DMS79 treated with DMSO at 0.1 percent for 48 hours (cell line): ENCODE results near the gene TAMALIN.

Source experiments
- DNase-seq: peaks from one replicate; lab custom pipeline; 2025; lab: John Stamatoyannopoulos, UW

Gene TAMALIN

GRCh38 chr12:52014567-52015530 is 8.1 kb downstream of the TAMALIN start:
- DNase-seq = no peak

- no peak for DNase-seq
Measured at GRCh38 chr12:52015532-52016041, 8.8 kb downstream of the TAMALIN start.

DNA sequence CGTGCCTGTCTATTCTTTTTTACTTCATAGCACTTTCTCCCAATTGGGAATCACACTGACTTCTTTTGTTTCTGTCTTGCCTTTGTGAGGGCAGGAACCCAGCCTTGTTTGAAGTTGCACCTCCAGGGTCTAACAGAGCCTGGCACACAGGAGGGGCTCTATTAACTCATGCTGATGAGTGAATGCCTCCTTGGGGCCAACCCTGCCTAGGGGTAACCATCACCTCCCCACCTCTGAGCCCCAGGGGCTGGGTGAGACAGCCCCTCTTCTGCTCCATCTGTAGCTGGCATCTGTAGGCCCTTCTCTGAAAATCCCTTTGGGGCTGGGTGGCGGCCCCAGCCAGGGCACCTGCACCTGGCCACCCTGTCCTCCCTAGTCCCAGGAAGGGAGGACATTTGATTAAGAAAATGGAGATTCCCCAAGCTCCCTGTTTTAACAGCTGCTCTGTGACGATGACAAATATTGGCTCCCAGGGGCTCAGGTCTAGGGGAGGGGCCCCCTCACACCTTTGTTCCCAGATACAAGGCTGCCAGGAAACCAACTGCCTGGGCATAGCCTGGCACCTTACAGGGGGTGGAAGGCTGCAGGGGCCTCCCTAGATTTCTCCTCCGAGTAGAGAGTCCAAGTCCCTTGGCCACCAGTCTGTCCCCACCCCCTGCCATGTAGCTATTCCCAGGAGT is 11.8 kb downstream of the TAMALIN start:
- DNase-seq = no peak

- DNase-seq = no peak
Measured at GRCh38 chr12:52019113-52019770, 12.5 kb downstream of the TAMALIN start.

- DNase-seq = peak; percentile 8
Measured at GRCh38 chr12:52020539-52021336, 14.0 kb downstream of the TAMALIN start.

DNA sequence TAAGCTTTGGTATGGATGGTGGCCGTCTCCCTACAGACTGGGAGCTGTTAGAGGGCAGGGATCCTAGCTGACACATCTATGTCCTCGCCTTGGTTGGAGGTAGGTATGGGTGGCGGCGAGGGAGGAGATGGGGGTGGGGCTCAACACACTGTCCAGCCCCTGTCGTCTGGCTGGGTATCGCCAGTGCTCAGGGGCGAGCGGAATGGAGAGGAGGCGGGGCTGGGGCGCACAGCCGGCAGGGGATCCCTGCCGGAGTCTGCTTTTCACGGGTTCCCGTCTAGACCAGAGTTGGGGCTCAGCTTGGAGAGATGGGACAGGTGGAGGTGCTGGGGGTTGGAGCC is 16.1 kb downstream of the TAMALIN start:
- no peak for DNase-seq

GRCh38 chr12:52023182-52023975 is 16.6 kb downstream of the TAMALIN start:
- DNase-seq = no peak

DNA sequence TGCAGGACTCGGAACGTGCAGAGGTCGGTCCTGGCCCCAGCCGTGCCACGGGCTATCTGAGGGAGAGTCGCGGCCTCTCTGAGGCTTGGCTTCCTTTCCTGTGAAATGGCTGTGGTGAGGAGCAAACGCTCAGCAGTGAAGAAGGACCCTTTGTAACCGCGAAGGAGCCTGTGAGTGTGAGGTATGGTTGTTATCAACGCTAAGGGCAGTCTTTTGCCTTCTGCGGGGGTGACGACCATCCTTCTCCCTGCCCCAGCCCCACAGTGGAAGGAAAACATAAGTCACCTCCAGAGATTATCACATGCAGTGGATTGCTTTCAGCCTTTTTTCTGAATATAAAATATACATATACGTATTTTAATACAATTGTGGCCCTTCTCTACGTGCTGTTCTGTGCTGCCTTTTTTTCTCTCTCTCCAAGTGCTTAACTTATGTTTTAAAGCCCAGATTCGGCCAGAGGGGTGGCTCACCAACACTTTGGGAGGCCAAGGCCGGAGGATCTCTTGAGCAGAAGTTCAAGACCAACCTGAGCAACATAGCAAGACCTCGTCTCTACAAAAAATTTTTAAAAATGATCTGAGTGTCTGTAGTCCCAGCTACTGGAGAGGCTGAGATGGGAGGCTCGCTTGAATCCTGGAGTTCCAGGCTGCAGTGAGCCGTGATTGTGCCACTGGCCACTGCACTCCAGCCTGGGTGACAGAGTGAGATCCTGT is 17.4 kb downstream of the TAMALIN start:
- peak; percentile 12 for DNase-seq

- DNase-seq = no peak
Measured at GRCh38 chr12:52024845-52025230, 18.1 kb downstream of the TAMALIN start.

DNA sequence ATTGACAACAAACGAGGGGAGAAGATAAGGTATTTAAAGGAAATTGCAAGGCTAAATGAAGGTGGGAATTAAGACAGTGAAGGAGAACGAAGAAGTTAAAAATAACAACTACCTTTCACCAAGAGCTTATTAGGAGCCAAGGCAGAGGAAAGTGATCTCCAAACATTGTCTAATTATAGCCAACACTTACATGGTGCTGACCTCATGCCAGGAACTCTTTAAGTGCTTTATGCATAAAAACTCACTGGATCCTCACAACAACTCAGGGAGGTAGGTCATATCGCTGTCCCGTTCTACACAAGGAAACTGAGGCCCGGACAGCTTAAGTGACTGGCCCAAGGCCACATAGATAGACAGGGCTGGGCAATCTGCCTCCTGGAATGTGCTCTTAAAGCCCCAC is 19.5 kb downstream of the TAMALIN start:
- DNase-seq = no peak

- no peak for DNase-seq
Measured at GRCh38 chr12:52027085-52027843, 20.5 kb downstream of the TAMALIN start.

- peak; percentile 28 for DNase-seq
Measured at GRCh38 chr12:52029685-52030084, 22.9 kb downstream of the TAMALIN start.

DNA sequence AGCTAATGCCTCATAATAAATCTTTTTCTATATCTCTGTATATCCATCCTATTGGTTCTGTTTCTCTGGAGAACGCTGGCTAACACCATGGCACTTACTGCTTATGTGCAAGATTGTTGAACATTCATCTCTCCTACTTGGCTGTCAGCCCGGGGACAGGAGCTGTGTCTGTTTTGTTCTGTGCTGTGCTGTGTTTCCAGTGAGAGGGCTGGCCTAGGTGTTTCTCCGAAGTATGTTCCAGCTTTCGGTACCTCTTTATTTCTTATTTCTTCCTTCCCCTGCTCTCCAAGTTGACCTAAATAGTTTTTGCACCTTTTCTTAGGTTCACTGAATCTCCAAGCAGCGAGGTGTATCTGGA is 25.7 kb downstream of the TAMALIN start:
- DNase-seq = peak; percentile 16

DNA sequence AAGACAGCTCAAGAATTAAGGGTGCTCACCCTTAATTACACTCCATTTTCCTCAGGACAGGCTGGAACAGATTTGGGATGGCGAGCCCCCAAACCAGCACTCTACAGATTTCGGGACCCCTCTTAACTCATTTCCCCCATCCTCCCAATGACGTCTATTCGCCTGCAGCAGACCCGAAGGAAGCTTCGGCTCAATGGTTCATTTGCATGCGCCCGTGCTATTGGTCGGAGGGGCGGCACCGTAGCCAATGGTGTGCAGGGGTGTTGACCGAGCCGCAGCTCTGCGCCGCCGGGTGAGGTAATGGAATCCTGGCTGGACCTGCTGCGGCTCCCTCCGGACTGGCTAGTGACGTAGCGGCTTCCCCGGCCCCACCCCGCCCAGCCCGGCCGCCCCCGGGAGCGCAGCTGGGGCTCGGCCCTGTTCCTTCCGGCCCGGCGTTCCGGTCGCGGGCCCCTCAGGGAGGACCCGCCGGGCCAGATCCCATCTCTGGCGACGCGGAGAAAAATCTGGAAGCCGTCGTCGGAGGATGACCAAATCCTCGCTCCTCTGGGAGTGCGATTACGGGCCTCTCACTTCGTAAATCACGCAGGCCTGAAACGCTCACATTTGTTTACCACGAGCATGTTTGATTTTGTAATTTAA is 26.2 kb downstream of the TAMALIN start:
- peak; percentile 79 for DNase-seq

GRCh38 chr12:52033446-52034140 is 26.8 kb downstream of the TAMALIN start:
- DNase-seq = no peak

DNA sequence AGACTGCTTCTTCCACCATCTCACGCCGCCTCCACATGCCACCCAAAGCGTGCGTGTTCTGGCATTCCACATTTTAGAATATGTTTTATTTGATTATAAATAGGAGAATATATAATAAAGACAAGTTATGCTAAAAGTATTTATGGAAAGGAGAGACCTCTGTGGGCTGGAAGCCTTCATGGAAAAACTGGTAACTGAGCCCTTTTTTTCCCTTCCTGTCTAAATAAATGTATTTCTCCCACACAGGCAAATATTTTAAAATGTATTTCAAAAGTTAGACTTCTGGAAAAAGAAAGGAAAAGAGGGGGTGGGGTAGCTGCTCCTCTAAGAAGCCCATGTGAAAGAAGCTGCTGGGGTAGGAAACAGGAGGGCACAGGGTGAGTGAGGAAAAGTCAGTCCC is 28.4 kb downstream of the TAMALIN start:
- DNase-seq = no peak

GRCh38 chr12:52035926-52036325 is 29.2 kb downstream of the TAMALIN start:
- no peak for DNase-seq

- DNase-seq = no peak
Measured at GRCh38 chr12:52036587-52037171, 29.9 kb downstream of the TAMALIN start.
